Erythroblast (primary cell): Measurements from ENCODE around the gene LHX2.

Source experiments
- GATA1 ChIP-seq: IDR thresholded peaks from 2 replicates; pipeline ENCODE4 v1.6.1; 2011; ENCODE audit warnings: low read depth, mild to moderate bottlenecking, control low read depth, low read length, moderate library complexity
- POLR2A ChIP-seq: IDR thresholded peaks from 2 replicates; pipeline ENCODE4 v1.6.1; 2011; ENCODE audit warnings: mild to moderate bottlenecking, low read length

GRCh38 chr9:124021385-124021769 lies 9.8 kb downstream of the LHX2 start:
- TF ChIP-seq POLR2A (no peak), GATA1 (no peak)
